ENCODE results near the gene MAGEA6. TPM values are rescaled to one million over a fixed set of nuclear protein-coding genes. Genes with fewer than 3 reads are reported as not detected.

The MAGEA6 gene
- total and polyA plus RNA-seq, 2 donors (not counting 1 experiment from before 2014, with no cell fraction given), result not detected

DNA sequence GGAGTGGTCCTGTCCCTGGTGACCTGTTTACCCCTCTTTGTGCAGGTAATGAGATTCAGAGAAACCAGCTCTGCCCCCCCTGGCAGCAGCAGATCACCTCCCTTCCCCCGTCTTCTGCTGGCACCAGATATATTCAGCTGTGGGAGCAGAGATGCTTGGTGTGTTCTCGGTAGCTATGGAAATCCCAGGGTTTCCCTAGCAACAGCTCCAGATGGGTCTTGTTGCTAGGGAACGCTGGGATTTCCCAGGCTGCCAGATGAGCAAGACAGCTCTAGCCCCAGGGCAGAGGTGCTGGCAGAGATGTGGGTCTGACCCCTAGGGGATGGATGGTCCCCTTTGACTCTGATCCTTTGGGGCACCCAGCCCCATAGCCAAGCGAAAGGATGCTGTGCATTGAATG, 40.9 kb upstream of the MAGEA6 start:
- Mint-ChIP-seq H3K9me3 (ENCODE audit: insufficient read depth) (no peaks in the 10 kb centered on the region), H3K27ac (no peak overlapping the region), H3K4me1 (no peaks in the 10 kb centered on the region), H3K4me3 (no peak overlapping the region), H3K27me3 (peaks cover 16% of the 10 kb centered on the region)
- H3K4me2 ChIP-seq (replicated peaks; ENCODE audit: low read depth, low read length, poor library complexity, severe bottlenecking), result no peak overlapping the region
- POLR2A ChIA-PET, result no interaction called here
- H3K9ac ChIP-seq (ENCODE audit: low read length), result no peak overlapping the region
- no peaks in the 10 kb centered on the region for H3K4me1 ChIP-seq (ENCODE audit: control insufficient read depth in 2 of 2, insufficient read depth in 2 of 2, low read length in 2 of 2)
- TF ChIP-seq EZH2 (IDR thresholded peaks at IDR 0.05; ENCODE audit: borderline replicate concordance, insufficient read depth, low read depth, low read length, poor library complexity, severe bottlenecking), result no peak
- TF ChIP-seq, protein P1, sequence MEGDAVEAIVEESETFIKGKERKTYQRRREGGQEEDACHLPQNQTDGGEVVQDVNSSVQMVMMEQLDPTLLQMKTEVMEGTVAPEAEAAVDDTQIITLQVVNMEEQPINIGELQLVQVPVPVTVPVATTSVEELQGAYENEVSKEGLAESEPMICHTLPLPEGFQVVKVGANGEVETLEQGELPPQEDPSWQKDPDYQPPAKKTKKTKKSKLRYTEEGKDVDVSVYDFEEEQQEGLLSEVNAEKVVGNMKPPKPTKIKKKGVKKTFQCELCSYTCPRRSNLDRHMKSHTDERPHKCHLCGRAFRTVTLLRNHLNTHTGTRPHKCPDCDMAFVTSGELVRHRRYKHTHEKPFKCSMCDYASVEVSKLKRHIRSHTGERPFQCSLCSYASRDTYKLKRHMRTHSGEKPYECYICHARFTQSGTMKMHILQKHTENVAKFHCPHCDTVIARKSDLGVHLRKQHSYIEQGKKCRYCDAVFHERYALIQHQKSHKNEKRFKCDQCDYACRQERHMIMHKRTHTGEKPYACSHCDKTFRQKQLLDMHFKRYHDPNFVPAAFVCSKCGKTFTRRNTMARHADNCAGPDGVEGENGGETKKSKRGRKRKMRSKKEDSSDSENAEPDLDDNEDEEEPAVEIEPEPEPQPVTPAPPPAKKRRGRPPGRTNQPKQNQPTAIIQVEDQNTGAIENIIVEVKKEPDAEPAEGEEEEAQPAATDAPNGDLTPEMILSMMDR (IDR thresholded peaks at IDR 0.05), result no peak
- H3K4me3 ChIP-seq (ENCODE audit: control extremely low read depth in 1 of 5, extremely low read depth in 1 of 5, insufficient read depth in 1 of 5, low read depth in 2 of 5, low read length in 4 of 5), result no peak overlapping the region
- no peak for DNase-seq
- H4K20me1 ChIP-seq (ENCODE audit: control insufficient read depth, insufficient read depth, low read length, poor library complexity, severe bottlenecking), result no peaks in the 10 kb centered on the region
- H3K27me3 ChIP-seq (replicated peaks in 1 of 4; ENCODE audit: control extremely low read depth in 1 of 4, control insufficient read depth in 3 of 4, insufficient read depth in 4 of 4, low read length in 3 of 4), result no peaks in the 10 kb centered on the region
- H2AFZ ChIP-seq (ENCODE audit: insufficient read depth, low read depth, low read length, poor library complexity, severe bottlenecking), result no peak overlapping the region
- no peak for ATAC-seq (ENCODE audit: low read depth)
- CTCF ChIA-PET, result no interaction called here
- H3K27ac ChIP-seq (ENCODE audit: low read length in 2 of 2), result no peak overlapping the region
- intact Hi-C loops (cut with micrococcal nuclease), result no loop called here
- H3K9me3 ChIP-seq (ENCODE audit: control extremely low read depth in 1 of 3, control insufficient read depth in 2 of 3, insufficient read depth in 1 of 3, low read length in 2 of 3), result no peaks in the 10 kb centered on the region
- WGBS (ENCODE audit: insufficient coverage), result 50% methylated on average over 2 of the region's 4 CpGs
- H3K79me2 ChIP-seq (ENCODE audit: control insufficient read depth, insufficient read depth, low read length), result no peaks in the 10 kb centered on the region
- H3K36me3 ChIP-seq (replicated peaks in 1 of 2; ENCODE audit: control extremely low read depth in 1 of 2, control insufficient read depth in 1 of 2, extremely low read depth in 1 of 2, insufficient read depth in 2 of 2, low read length in 1 of 2), result no peaks in the 10 kb centered on the region

DNA sequence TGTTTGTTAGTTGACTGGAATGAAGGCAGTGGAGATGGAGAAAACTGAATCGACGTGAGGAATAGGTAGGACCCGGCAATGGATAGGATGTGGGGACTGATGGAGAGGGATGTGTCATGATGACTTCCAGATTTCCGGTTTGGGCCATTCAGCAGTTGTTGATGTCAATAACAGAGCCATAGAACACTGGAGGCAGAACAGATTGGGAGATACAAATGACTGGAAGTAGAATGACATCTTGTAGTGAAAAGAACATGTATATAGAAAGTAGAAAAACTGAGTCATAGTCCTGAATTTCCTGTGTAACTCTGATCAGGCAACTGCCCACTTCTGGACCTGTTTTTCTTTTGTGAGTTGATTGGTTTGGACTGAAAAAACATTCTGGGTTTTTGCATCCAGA, 36.5 kb upstream of the MAGEA6 start:
- Histone ChIP-seq H3K27me3 (replicated peaks in 1 of 4; ENCODE audit: control extremely low read depth in 1 of 4, control insufficient read depth in 3 of 4, insufficient read depth in 4 of 4, low read length in 3 of 4) (no peaks in the 10 kb centered on the region), H3K36me3 (replicated peaks in 1 of 2; ENCODE audit: control extremely low read depth in 1 of 2, control insufficient read depth in 1 of 2, extremely low read depth in 1 of 2, insufficient read depth in 2 of 2, low read length in 1 of 2) (no peaks in the 10 kb centered on the region), H3K9ac (ENCODE audit: low read length) (no peak overlapping the region), H3K4me3 (ENCODE audit: control extremely low read depth in 1 of 5, extremely low read depth in 1 of 5, insufficient read depth in 1 of 5, low read depth in 2 of 5, low read length in 4 of 5) (no peak overlapping the region), H2AFZ (ENCODE audit: insufficient read depth, low read depth, low read length, poor library complexity, severe bottlenecking) (no peak overlapping the region), H3K9me3 (ENCODE audit: control extremely low read depth in 1 of 3, control insufficient read depth in 2 of 3, insufficient read depth in 1 of 3, low read length in 2 of 3) (no peaks in the 10 kb centered on the region), H3K27ac (ENCODE audit: low read length in 2 of 2) (no peak overlapping the region), H3K4me1 (ENCODE audit: control insufficient read depth in 2 of 2, insufficient read depth in 2 of 2, low read length in 2 of 2) (no peaks in the 10 kb centered on the region), H3K79me2 (ENCODE audit: control insufficient read depth, insufficient read depth, low read length) (no peaks in the 10 kb centered on the region), H4K20me1 (ENCODE audit: control insufficient read depth, insufficient read depth, low read length, poor library complexity, severe bottlenecking) (no peaks in the 10 kb centered on the region), H3K4me2 (replicated peaks; ENCODE audit: low read depth, low read length, poor library complexity, severe bottlenecking) (no peak overlapping the region)
- Mint-ChIP-seq H3K9me3 (ENCODE audit: insufficient read depth) (no peaks in the 10 kb centered on the region), H3K4me3 (no peak overlapping the region), H3K27me3 (peaks cover 28% of the 10 kb centered on the region), H3K4me1 (no peaks in the 10 kb centered on the region), H3K27ac (no peak overlapping the region)
- ChIA-PET CTCF (no interaction called here), POLR2A (no interaction called here)
- TF ChIP-seq, protein P1 (IDR thresholded peaks at IDR 0.05), result no peak
- no peak for TF ChIP-seq EZH2 (IDR thresholded peaks at IDR 0.05; ENCODE audit: borderline replicate concordance, insufficient read depth, low read depth, low read length, poor library complexity, severe bottlenecking)
- no peak for DNase-seq
- no peak for ATAC-seq (ENCODE audit: low read depth)
- whole genome bisulfite sequencing (ENCODE audit: insufficient coverage), result 90% methylated on average over 2 of the region's 4 CpGs
- intact Hi-C loops (cut with micrococcal nuclease), result no loop called here
